GM23338 (cell line): ENCODE results near the gene A3GALT2. TPM values are rescaled to one million over a fixed set of nuclear protein-coding genes. Genes with fewer than 3 reads are reported as not detected.

Experiments
- ATAC-seq: fragments of 200-7000 bp; cut with Tn5 transposase; 3 replicates; pipeline ENCODE4 v1.9.1; 2020
- DNase-seq: peaks from one replicate; pipeline ENCODE4 v3.0.0-alpha.2; 2015; ENCODE audit warnings: low spot score
- H2AFZ ChIP-seq: fragments of 200-600 bp; sonication (generic); 2 replicates; pipeline ENCODE4 v1.8.0; 2016; ENCODE audit warnings: antibody characterized with exemption, mild to moderate bottlenecking, moderate library complexity
- H3F3A ChIP-seq: fragments of 200-600 bp; sonication (generic); replicated peaks from 2 replicates; pipeline ENCODE4 v1.8.0; 2017; ENCODE audit warnings: antibody characterized with exemption, mixed run types, low read depth
- H3K27ac ChIP-seq: fragments of 200-600 bp; sonication (generic); 2 replicates; pipeline ENCODE4 v1.6.1; 2016; ENCODE audit warnings: low read depth
- H3K27me3 ChIP-seq: fragments of 200-600 bp; sonication (generic); 2 replicates; pipeline ENCODE4 v1.8.0; 2016; ENCODE audit warnings: mild to moderate bottlenecking, mixed run types, moderate library complexity; ENCODE audit not compliant: insufficient read depth
- H3K36me3 ChIP-seq: fragments of 200-600 bp; sonication (generic); 2 replicates; pipeline ENCODE4 v1.8.0; 2016; ENCODE audit warnings: mild to moderate bottlenecking; ENCODE audit not compliant: insufficient read depth
- H3K4me1 ChIP-seq: fragments of 200-600 bp; sonication (generic); 2 replicates; pipeline ENCODE4 v1.8.0; 2016; ENCODE audit warnings: mild to moderate bottlenecking, moderate library complexity; ENCODE audit not compliant: insufficient read depth
- H3K4me2 ChIP-seq: fragments of 200-600 bp; sonication (generic); 2 replicates; pipeline ENCODE4 v1.7.1; 2017; ENCODE audit warnings: mixed run types
- H3K4me3 ChIP-seq: fragments of 200-600 bp; sonication (generic); 2 replicates; pipeline ENCODE4 v1.6.1; 2016; ENCODE audit warnings: mixed run types
- H3K79me2 ChIP-seq: fragments of 200-600 bp; sonication (generic); replicated peaks from 2 replicates; pipeline ENCODE4 v1.8.0; 2017; ENCODE audit warnings: mild to moderate bottlenecking; ENCODE audit not compliant: insufficient read depth
- H3K9me2 ChIP-seq: fragments of 200-600 bp; sonication (generic); 2 replicates; pipeline ENCODE4 v1.8.0; 2017; ENCODE audit not compliant: insufficient read depth
- H4K20me1 ChIP-seq: fragments of 200-600 bp; sonication (generic); replicated peaks from 2 replicates; pipeline ENCODE4 v1.8.0; 2017; ENCODE audit warnings: mild to moderate bottlenecking; ENCODE audit not compliant: insufficient read depth
- H3K27ac Mint-ChIP-seq: 2 replicates; pipeline ENCODE4 v1.8.0; 2020; ENCODE audit warnings: inconsistent platforms, mild to moderate bottlenecking, moderate library complexity, mixed read lengths
- H3K27me3 Mint-ChIP-seq: 3 replicates; pipeline ENCODE4 v1.8.0; 2022; ENCODE audit warnings: low read depth, mild to moderate bottlenecking, moderate library complexity, mixed read lengths, inconsistent platforms; ENCODE audit not compliant: insufficient read depth, poor library complexity
- H3K36me3 Mint-ChIP-seq: 3 replicates; pipeline ENCODE4 v1.8.0; 2021; ENCODE audit warnings: low read depth, mild to moderate bottlenecking, inconsistent platforms, moderate library complexity, mixed read lengths
- H3K4me1 Mint-ChIP-seq: 3 replicates; pipeline ENCODE4 v1.8.0; 2020; ENCODE audit warnings: mild to moderate bottlenecking, inconsistent platforms, mixed read lengths
- H3K4me3 Mint-ChIP-seq: 3 replicates; pipeline ENCODE4 v1.8.0; 2021; ENCODE audit warnings: moderate library complexity, mild to moderate bottlenecking, inconsistent platforms, mixed read lengths
- H3K9me3 Mint-ChIP-seq: 3 replicates; pipeline ENCODE4 v1.8.0; 2020; ENCODE audit warnings: moderate library complexity, mild to moderate bottlenecking, inconsistent platforms, mixed read lengths
- CREB1 ChIP-seq: fragments of 250-450 bp; sonication (Bioruptor Pico); IDR thresholded peaks from 2 replicates; pipeline ENCODE4 v1.5.0; 2020; ENCODE audit warnings: low read depth, mild to moderate bottlenecking, moderate library complexity
- CTCF ChIP-seq, 2 experiments: fragments of 200-600 bp in 1 of 2; sonication (generic) in 1 of 2; conservative IDR thresholded peaks; 2 replicates each; pipeline versions ENCODE4 v1.5.1 to v1.6.1; 2016 to 2017; ENCODE audit warnings: antibody characterized with exemption in 2 of 2, low read depth in 2 of 2, mild to moderate bottlenecking in 2 of 2, moderate library complexity in 1 of 2
- ETS1 ChIP-seq: IDR thresholded peaks from 2 replicates; pipeline ENCODE4 v1.6.1; 2016; ENCODE audit warnings: antibody characterized with exemption
- EZH2 ChIP-seq: fragments of 200-600 bp; sonication (generic); IDR thresholded peaks from one replicate; pipeline ENCODE4 v1.8.0; 2017; ENCODE audit warnings: antibody characterized with exemption, mild to moderate bottlenecking, low read depth; ENCODE audit not compliant: unreplicated experiment
- EZH2phosphoT487 ChIP-seq: fragments of 200-600 bp; sonication (generic); IDR thresholded peaks from one replicate; pipeline ENCODE4 v1.8.1; 2018; ENCODE audit warnings: antibody characterized with exemption; ENCODE audit not compliant: unreplicated experiment
- JUNB ChIP-seq: IDR thresholded peaks from one replicate; pipeline ENCODE4 v1.6.1; 2016; ENCODE audit warnings: antibody characterized with exemption; ENCODE audit not compliant: unreplicated experiment
- NANOG ChIP-seq: IDR thresholded peaks from 2 replicates; pipeline ENCODE4 v1.6.1; 2016; ENCODE audit warnings: antibody characterized with exemption, borderline replicate concordance
- POLR2AphosphoS5 ChIP-seq: IDR thresholded peaks from 2 replicates; pipeline ENCODE4 v1.6.1; 2016; ENCODE audit warnings: antibody characterized with exemption, low read depth
- REST ChIP-seq: IDR thresholded peaks from one replicate; pipeline ENCODE4 v1.6.1; 2018; ENCODE audit warnings: antibody characterized with exemption; ENCODE audit not compliant: unreplicated experiment
- STAT1 ChIP-seq: IDR thresholded peaks from one replicate; pipeline ENCODE4 v1.6.1; 2016; ENCODE audit warnings: antibody characterized with exemption; ENCODE audit not compliant: unreplicated experiment
- ZNF114 ChIP-seq: fragments of 250-450 bp; sonication (Bioruptor Pico); IDR thresholded peaks from 2 replicates; pipeline ENCODE4 v1.5.0; 2020; ENCODE audit warnings: mild to moderate bottlenecking, moderate library complexity
- ZNF331 ChIP-seq: fragments of 250-450 bp; sonication (Bioruptor Pico); IDR thresholded peaks from 2 replicates; pipeline ENCODE4 v1.5.0; 2020; ENCODE audit warnings: low read depth, mild to moderate bottlenecking, moderate library complexity
- ZNF462 ChIP-seq: fragments of 250-450 bp; sonication (Bioruptor Pico); IDR thresholded peaks from 2 replicates; pipeline ENCODE4 v1.5.0; 2020; ENCODE audit warnings: mild to moderate bottlenecking, moderate library complexity
- polyA plus RNA-seq: library from polyadenylated mRNA; unstranded; fragments of >200 nt; fragmentation: Nextera tagmentation; extraction: Ambion mirVana; gene quantifications from 2 replicates; pipeline ENCODE4 v1.2.1, GENCODE V29; 2016
- total RNA-seq: library from RNA; depleted of rRNA; stranded (reverse); fragments of >200 nt; shearing (Covaris generic); gene quantifications from 2 replicates; pipeline ENCODE4 v1.2.3, GENCODE V29; 2014

The A3GALT2 gene
- total and polyA plus RNA-seq, 2 experiments from 2014 or later, result not detected

GRCh38 chr1:33350611-33351280 is 29.8 kb upstream of the A3GALT2 start:
- H3K36me3 Mint-ChIP-seq, result no peaks in the 10 kb centered on the region; the same call in 2 of the 3 replicates
- H3K79me2 ChIP-seq, result no peaks in the 10 kb centered on the region
- H2AFZ ChIP-seq, result peak overlapping the region; percentile 88; the same call in 1 of the 2 replicates
- TF ChIP-seq NANOG, result no peak
- no peak for TF ChIP-seq STAT1
- TF ChIP-seq EZH2, result no peak
- TF ChIP-seq ZNF331 (CRISPR knock-in tag), result no peak
- TF ChIP-seq ZNF462, result no peak
- no peak for TF ChIP-seq CREB1
- no peak for TF ChIP-seq REST
- no peak for TF ChIP-seq EZH2phosphoT487
- no peak for TF ChIP-seq ETS1
- TF ChIP-seq JUNB, result no peak
- no peak for TF ChIP-seq ZNF114
- no peak for TF ChIP-seq CTCF (conservative IDR thresholded peaks at IDR 0.05; ENCODE audit: low read depth in 2 of 2)
- TF ChIP-seq POLR2AphosphoS5, result no peak
- H3K36me3 ChIP-seq, result no peaks in the 10 kb centered on the region
- ATAC-seq (peak; percentile 3; the same call in 2 of the 3 replicates), DNase-seq (no peak)
- peak overlapping the region; percentile 87 for H3K4me2 ChIP-seq
- H4K20me1 ChIP-seq, result peaks cover 32% of the 10 kb centered on the region
- no peaks in the 10 kb centered on the region for H3K9me3 Mint-ChIP-seq
- peaks cover 36% of the 10 kb centered on the region for H3K4me1 Mint-ChIP-seq
- no peaks in the 10 kb centered on the region for H3K9me2 ChIP-seq
- H3K4me3 Mint-ChIP-seq, result peak overlapping the region; percentile 79
- peaks cover 12% of the 10 kb centered on the region for H3F3A ChIP-seq
- H3K27me3 Mint-ChIP-seq, result peaks cover 87% of the 10 kb centered on the region
- H3K4me3 ChIP-seq, result peak overlapping the region; percentile 67
- no peak overlapping the region for H3K27ac ChIP-seq
- H3K27me3 ChIP-seq, result peaks cover 92% of the 10 kb centered on the region
- peaks cover 25% of the 10 kb centered on the region for H3K4me1 ChIP-seq
- no peak overlapping the region for H3K27ac Mint-ChIP-seq
